Mesothelial cell of epicardium (in vitro differentiated cells): ENCODE results near the gene FXYD5. TPM values are rescaled to one million over a fixed set of nuclear protein-coding genes. Genes with fewer than 3 reads are reported as not detected.

Experiments
- DNase-seq, 2 experiments: peaks; one replicate each; pipeline ENCODE4 v3.0.0; 2021; ENCODE audit warnings: low spot score in 2 of 2; ENCODE audit not compliant: unreplicated experiment in 2 of 2
- H3K27ac Mint-ChIP-seq: 2 replicates; pipeline ENCODE4 v1.8.0; 2021; ENCODE audit warnings: mixed read lengths
- H3K27me3 Mint-ChIP-seq: 2 replicates; pipeline ENCODE4 v1.8.0; 2021; ENCODE audit warnings: low read depth, mixed read lengths
- H3K36me3 Mint-ChIP-seq: 2 replicates; pipeline ENCODE4 v1.8.0; 2021; ENCODE audit warnings: mixed read lengths
- H3K4me1 Mint-ChIP-seq: 2 replicates; pipeline ENCODE4 v1.8.0; 2021; ENCODE audit warnings: mixed read lengths
- H3K4me3 Mint-ChIP-seq: 2 replicates; pipeline ENCODE4 v1.8.0; 2021; ENCODE audit warnings: mild to moderate bottlenecking, moderate library complexity, mixed read lengths
- H3K9me3 Mint-ChIP-seq: 2 replicates; pipeline ENCODE4 v1.8.0; 2021; ENCODE audit warnings: mixed read lengths
- CTCF ChIP-seq: fragments of 200-600 bp; sonication (generic); IDR thresholded peaks from one replicate; pipeline ENCODE4 v1.5.0; 2021; ENCODE audit warnings: antibody characterized with exemption; ENCODE audit not compliant: unreplicated experiment
- total RNA-seq: library from RNA; stranded (reverse); gene quantifications from 3 replicates; pipeline ENCODE4 v1.2.1, GENCODE V29; 2021

FXYD5 gene
- total RNA-seq, 1 donor from 2014 or later, result 24.7 TPM

DNA sequence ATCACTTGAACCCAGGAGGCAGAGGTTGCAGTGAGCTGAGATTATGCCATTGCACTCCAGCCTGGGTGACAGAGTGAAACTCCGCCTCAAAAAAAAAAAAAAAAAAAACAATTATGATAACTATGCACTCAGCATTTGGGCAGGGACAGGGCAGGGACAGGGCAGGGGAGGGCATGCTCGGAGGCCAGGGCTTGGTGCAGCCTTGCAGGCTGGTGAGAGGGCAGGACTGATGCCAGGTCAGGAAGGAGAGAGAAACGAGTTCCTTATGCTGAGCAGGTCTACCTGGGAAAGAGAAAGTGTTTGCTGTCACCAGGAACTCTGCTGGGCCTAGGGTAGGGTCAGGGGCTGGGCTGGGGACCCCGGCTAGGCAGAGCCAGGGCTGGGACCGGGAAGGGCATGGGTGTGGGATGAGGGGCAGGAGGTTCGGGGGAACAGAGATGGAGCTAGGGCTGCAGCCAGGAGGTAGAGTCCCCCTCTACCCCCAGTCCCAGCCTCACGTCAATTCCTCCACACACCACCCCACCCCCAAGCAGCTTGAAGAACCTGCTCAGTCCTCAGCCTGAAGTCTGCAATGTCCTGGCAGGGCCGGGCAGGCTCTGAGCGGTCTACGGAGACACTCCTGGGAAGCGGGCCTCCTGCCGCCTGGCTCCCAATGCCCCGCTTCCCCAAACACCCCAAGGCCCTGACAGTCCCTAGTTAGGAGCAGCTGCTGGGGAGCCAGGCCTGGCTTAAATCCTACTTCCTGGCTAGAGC is 36.1 kb upstream of the FXYD5 start:
- no peak for TF ChIP-seq CTCF
- Mint-ChIP-seq H3K27me3 (peaks cover 4% of the 10 kb centered on the region), H3K9me3 (no peaks in the 10 kb centered on the region), H3K4me3 (no peak overlapping the region), H3K4me1 (peaks cover 24% of the 10 kb centered on the region), H3K36me3 (no peaks in the 10 kb centered on the region), H3K27ac (no peak overlapping the region)
- DNase-seq, result no peak

DNA sequence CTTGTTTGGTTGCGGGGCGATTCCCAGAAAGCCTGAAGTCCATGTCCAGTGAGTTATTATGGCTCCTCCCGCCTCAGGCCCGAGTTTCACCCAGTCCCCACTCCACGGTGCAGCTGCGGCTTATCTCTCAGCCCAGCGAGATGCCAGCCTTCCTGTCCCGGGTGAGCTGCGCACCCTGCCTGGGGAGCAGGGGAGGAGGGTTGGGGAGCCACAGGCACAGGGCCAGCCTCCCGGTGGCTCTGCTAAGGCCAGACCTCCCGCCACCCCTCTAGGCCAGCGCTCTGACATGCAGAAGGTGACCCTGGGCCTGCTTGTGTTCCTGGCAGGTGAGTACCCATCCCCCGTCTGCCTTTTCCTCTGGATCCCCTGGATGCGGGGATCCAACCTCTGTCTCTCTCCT is 35.4 kb upstream of the FXYD5 start:
- DNase-seq, result no peak
- no peaks in the 10 kb centered on the region for H3K36me3 Mint-ChIP-seq
- no peak for TF ChIP-seq CTCF
- H3K9me3 Mint-ChIP-seq, result no peaks in the 10 kb centered on the region
- H3K27me3 Mint-ChIP-seq, result peaks cover 4% of the 10 kb centered on the region
- H3K4me3 Mint-ChIP-seq, result no peak overlapping the region
- peaks cover 23% of the 10 kb centered on the region for H3K4me1 Mint-ChIP-seq
- no peak overlapping the region for H3K27ac Mint-ChIP-seq

GRCh38 chr19:35119578-35120155 is 34.9 kb upstream of the FXYD5 start:
- no peak for TF ChIP-seq CTCF
- H3K27ac Mint-ChIP-seq, result no peak overlapping the region
- H3K27me3 Mint-ChIP-seq, result peaks cover 4% of the 10 kb centered on the region
- H3K4me1 Mint-ChIP-seq, result peaks cover 19% of the 10 kb centered on the region
- no peaks in the 10 kb centered on the region for H3K9me3 Mint-ChIP-seq
- DNase-seq, result no peak
- no peaks in the 10 kb centered on the region for H3K36me3 Mint-ChIP-seq
- H3K4me3 Mint-ChIP-seq, result no peak overlapping the region

DNA sequence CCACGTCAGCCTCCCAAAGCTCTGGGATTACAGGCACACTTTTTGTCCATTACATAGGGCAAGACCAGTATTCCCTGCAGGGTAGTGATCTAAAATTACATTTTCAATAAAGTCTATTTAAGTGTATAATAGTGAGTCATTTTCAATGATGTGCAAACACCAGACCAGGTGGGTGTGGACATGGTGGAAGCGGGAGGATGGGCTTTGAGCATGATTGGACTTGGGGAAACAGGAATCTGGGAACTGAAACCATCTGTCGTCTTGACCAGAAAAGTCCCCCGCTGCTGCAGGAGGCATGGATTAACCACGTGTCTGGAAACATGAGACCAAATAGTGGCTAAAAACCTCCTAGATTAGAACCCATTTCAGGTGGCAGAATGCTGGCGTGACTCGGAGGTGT is 34.0 kb upstream of the FXYD5 start:
- no peak for TF ChIP-seq CTCF
- Mint-ChIP-seq H3K36me3 (no peaks in the 10 kb centered on the region), H3K27me3 (peaks cover 4% of the 10 kb centered on the region), H3K4me3 (no peak overlapping the region), H3K9me3 (no peaks in the 10 kb centered on the region), H3K4me1 (peaks cover 13% of the 10 kb centered on the region), H3K27ac (no peak overlapping the region)
- no peak for DNase-seq

- peaks cover 1% of the 10 kb centered on the region for H3K27me3 Mint-ChIP-seq
- no peaks in the 10 kb centered on the region for H3K9me3 Mint-ChIP-seq
- peaks cover 10% of the 10 kb centered on the region for H3K4me1 Mint-ChIP-seq
- DNase-seq, result no peak
- no peak for TF ChIP-seq CTCF
- no peaks in the 10 kb centered on the region for H3K36me3 Mint-ChIP-seq
- H3K27ac Mint-ChIP-seq, result no peak overlapping the region
- no peak overlapping the region for H3K4me3 Mint-ChIP-seq
Observed at GRCh38 chr19:35120898-35121297, 33.6 kb upstream of the FXYD5 start.
